Uterus (tissue), 4 donors: ENCODE measurements around the gene PGBD5. TPM values are rescaled to one million over a fixed set of nuclear protein-coding genes. Genes with fewer than 3 reads are reported as not detected.

Source experiments
- DNase-seq, 2 donors: peaks; one replicate each; pipeline ENCODE4 v3.0.0-alpha.2; 2019 to 2020
- H3K27ac ChIP-seq, 2 donors: fragments of 200-600 bp; sonication (generic); 1 replicate in 1 of 2; 2 replicates in 1 of 2; pipeline ENCODE4 v1.5.1; 2016 to 2018
- H3K27me3 ChIP-seq, 2 donors: fragments of 200-600 bp; sonication (generic); one replicate each; pipeline ENCODE4 v1.5.1; 2018 to 2019; ENCODE audit warnings: control low read depth in 1 of 2
- H3K36me3 ChIP-seq, 2 donors: fragments of 200-600 bp; sonication (generic); one replicate each; pipeline ENCODE4 v1.5.1; 2019; ENCODE audit warnings: control low read depth in 1 of 2
- H3K4me1 ChIP-seq, 2 donors: fragments of 200-600 bp; sonication (generic); one replicate each; pipeline ENCODE4 v1.5.1; 2018 to 2019; ENCODE audit warnings: control low read depth in 1 of 2
- H3K4me3 ChIP-seq, 2 donors: fragments of 200-600 bp; sonication (generic); 1 replicate in 1 of 2; 2 replicates in 1 of 2; pipeline ENCODE4 v1.5.1; 2018 to 2019; ENCODE audit warnings: mild to moderate bottlenecking in 1 of 2
- H3K9me3 ChIP-seq, 2 donors: fragments of 200-600 bp; sonication (generic); one replicate each; pipeline ENCODE4 v1.5.1; 2019; ENCODE audit warnings: control low read depth in 1 of 2
- CTCF ChIP-seq, 4 experiments: fragments of 200-600 bp in 2 of 4; fragments of 450-650 bp in 2 of 4; sonication (generic) in 2 of 4; IDR thresholded peaks; one replicate each; pipeline ENCODE4 v1.5.1; 2016 to 2019; ENCODE audit warnings: antibody characterized with exemption in 4 of 4, mild to moderate bottlenecking in 2 of 4, moderate library complexity in 1 of 4
- POLR2A ChIP-seq, 2 donors: fragments of 450-650 bp; IDR thresholded peaks; one replicate each; pipeline ENCODE4 v1.6.1; 2016; ENCODE audit warnings: antibody characterized with exemption in 2 of 2, mild to moderate bottlenecking in 1 of 2, moderate library complexity in 1 of 2
- intact Hi-C: fragments of 100-400 bp; cut with DNase I; formaldehyde crosslinking; loops from one replicate; pipeline ENCODE4 v1.15.1; 2023; ENCODE audit warnings: low total_unique reads
- total RNA-seq, 4 donors: library from RNA; depleted of rRNA in 3 of 4; stranded (reverse); fragments of >200 nt in 3 of 4; gene quantifications; one replicate each; pipeline versions ENCODE4 v1.1.0 to v1.2.4, GENCODE V29; 2014 to 2023
- donor health status: DM: yes; HTN: yes; CAD: no.

Gene PGBD5
- total RNA-seq, 4 donors from 2014 or later = under 0.01 to 0.69 (median 0.11) TPM

DNA sequence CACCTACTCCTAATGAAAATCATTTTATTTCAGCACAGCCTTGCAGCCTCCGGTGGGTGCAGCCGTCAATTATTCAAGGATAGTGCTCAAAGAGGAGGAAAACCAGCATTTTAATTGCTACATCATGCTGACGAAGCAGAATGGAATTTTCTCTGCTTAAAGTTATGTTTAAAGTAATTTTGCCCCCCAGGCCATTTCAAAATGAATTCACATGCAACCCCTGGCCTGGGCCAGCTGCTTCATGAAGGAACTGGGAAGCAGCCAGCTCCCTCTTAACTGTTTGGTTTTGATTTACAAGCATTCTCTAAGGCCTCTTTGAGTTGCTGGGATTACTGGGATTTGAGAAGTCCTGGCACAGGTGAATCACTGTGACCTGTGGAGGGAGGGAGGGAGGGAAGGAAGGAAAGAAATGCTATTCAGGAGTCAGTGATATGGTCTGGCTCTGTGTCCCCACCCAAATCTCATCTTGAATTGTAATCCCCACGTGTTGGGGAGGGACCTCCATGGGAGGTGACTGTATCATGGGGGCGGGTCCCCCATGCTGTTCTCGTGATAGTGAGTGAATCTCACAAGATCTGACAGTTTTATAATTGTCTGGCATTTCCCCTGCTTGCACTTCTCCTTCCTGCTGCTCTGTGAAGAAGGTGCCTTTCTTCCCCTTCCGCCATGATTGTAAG is 66.0 kb downstream of the PGBD5 start:
- Histone ChIP-seq H3K4me1 (no peaks in the 10 kb centered on the region), H3K36me3 (no peaks in the 10 kb centered on the region), H3K4me3 (no peak overlapping the region), H3K9me3 (no peaks in the 10 kb centered on the region), H3K27me3 (no peaks in the 10 kb centered on the region), H3K27ac (no peak overlapping the region)
- DNase-seq = no peak
- TF ChIP-seq CTCF (IDR thresholded peaks at IDR 0.05) (no peak), POLR2A (IDR thresholded peaks at IDR 0.05) (no peak)
- intact Hi-C loops = no loop called here

- Histone ChIP-seq H3K27me3 (no peaks in the 10 kb centered on the region), H3K27ac (no peak overlapping the region), H3K36me3 (no peaks in the 10 kb centered on the region), H3K9me3 (no peaks in the 10 kb centered on the region), H3K4me1 (no peaks in the 10 kb centered on the region), H3K4me3 (no peak overlapping the region)
- no peak for DNase-seq
- intact Hi-C loops = no loop called here
- TF ChIP-seq CTCF (IDR thresholded peaks at IDR 0.05) (no peak), POLR2A (IDR thresholded peaks at IDR 0.05) (no peak)
Measured at GRCh38 chr1:230356869-230357794, 69.0 kb downstream of the PGBD5 start.

GRCh38 chr1:230356190-230356589 is 69.9 kb downstream of the PGBD5 start:
- Histone ChIP-seq H3K4me3 (no peak overlapping the region), H3K36me3 (no peaks in the 10 kb centered on the region), H3K27me3 (no peaks in the 10 kb centered on the region), H3K4me1 (no peaks in the 10 kb centered on the region), H3K9me3 (no peaks in the 10 kb centered on the region), H3K27ac (no peak overlapping the region)
- TF ChIP-seq POLR2A (IDR thresholded peaks at IDR 0.05) (no peak), CTCF (IDR thresholded peaks at IDR 0.05) (no peak)
- DNase-seq = no peak
- intact Hi-C loops = no loop called here

DNA sequence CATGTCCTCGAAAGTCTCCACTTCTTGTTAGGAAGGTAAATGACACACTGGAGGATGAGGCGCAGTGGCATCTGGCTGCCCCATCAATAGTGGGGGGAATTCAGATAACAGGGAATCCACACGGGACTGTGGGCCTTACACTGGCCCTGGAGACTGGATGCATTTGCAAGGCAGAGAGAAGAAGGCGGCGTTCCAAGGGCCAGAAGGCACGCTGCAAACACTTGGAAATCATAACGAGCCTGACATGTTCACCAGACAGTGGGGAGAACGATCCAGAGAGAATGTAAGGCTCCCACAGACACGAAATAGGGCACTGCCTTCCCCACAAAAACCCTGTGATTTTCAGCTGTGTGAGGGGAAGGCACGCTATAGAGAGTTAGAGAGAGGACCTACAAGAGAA is 70.5 kb downstream of the PGBD5 start:
- TF ChIP-seq CTCF (IDR thresholded peaks at IDR 0.05) (no peak), POLR2A (IDR thresholded peaks at IDR 0.05) (no peak)
- H3K4me3 ChIP-seq = no peak overlapping the region
- no peaks in the 10 kb centered on the region for H3K36me3 ChIP-seq
- H3K4me1 ChIP-seq = no peaks in the 10 kb centered on the region
- H3K9me3 ChIP-seq = no peaks in the 10 kb centered on the region
- no peak overlapping the region for H3K27ac ChIP-seq
- H3K27me3 ChIP-seq = no peaks in the 10 kb centered on the region
- no peak for DNase-seq
- intact Hi-C loops = no loop called here

GRCh38 chr1:230355128-230355527 is 71.0 kb downstream of the PGBD5 start:
- no peaks in the 10 kb centered on the region for H3K27me3 ChIP-seq
- H3K4me1 ChIP-seq = no peaks in the 10 kb centered on the region
- H3K36me3 ChIP-seq = no peaks in the 10 kb centered on the region
- TF ChIP-seq CTCF (IDR thresholded peaks at IDR 0.05) (no peak), POLR2A (IDR thresholded peaks at IDR 0.05) (no peak)
- H3K9me3 ChIP-seq = no peaks in the 10 kb centered on the region
- no peak overlapping the region for H3K4me3 ChIP-seq
- no peak for DNase-seq
- H3K27ac ChIP-seq = no peak overlapping the region
- intact Hi-C loops = no loop called here
